Neural cell (in vitro differentiated cells): Measurements from ENCODE around the gene RHOA. TPM values are rescaled to one million over a fixed set of nuclear protein-coding genes. Genes with fewer than 3 reads are reported as not detected.

Experiments used
- H2AFZ ChIP-seq: fragments of 200-600, 300-800 bp; sonication (generic), shearing (Covaris generic); 2 replicates; pipeline ENCODE4 v1.6.0; 2014; ENCODE audit warnings: low read depth, mild to moderate bottlenecking, antibody characterized with exemption, low read length, moderate library complexity
- H3F3A ChIP-seq: fragments of 200-600 bp; shearing (Covaris generic); 2 replicates; pipeline ENCODE4 v1.6.1; 2016; ENCODE audit warnings: mild to moderate bottlenecking, moderate library complexity, mixed read lengths, antibody characterized with exemption, low read length; ENCODE audit not compliant: insufficient read depth, poor library complexity, severe bottlenecking
- H3K27ac ChIP-seq: fragments of 200-600, 300-800 bp; sonication (generic), shearing (Covaris generic); 2 replicates; pipeline ENCODE4 v1.5.1; 2014; ENCODE audit warnings: mild to moderate bottlenecking, low read length, moderate library complexity
- H3K27me3 ChIP-seq: fragments of 300-800, 200-600 bp; sonication (generic), shearing (Covaris generic); 2 replicates; pipeline ENCODE4 v1.6.0; 2014; ENCODE audit warnings: mild to moderate bottlenecking, low read depth, low read length, moderate library complexity; ENCODE audit not compliant: insufficient read depth
- H3K36me3 ChIP-seq: fragments of 300-800, 200-600 bp; sonication (generic), shearing (Covaris generic); 2 replicates; pipeline ENCODE4 v1.5.1; 2014; ENCODE audit warnings: mild to moderate bottlenecking, antibody characterized with exemption, low read length, moderate library complexity; ENCODE audit not compliant: insufficient read depth
- H3K4me2 ChIP-seq: fragments of 300-800, 200-600 bp; sonication (generic), shearing (Covaris generic); 2 replicates; pipeline ENCODE4 v1.6.0; 2014; ENCODE audit warnings: mild to moderate bottlenecking, low read length
- H3K4me3 ChIP-seq: fragments of 300-800, 200-600 bp; sonication (generic), shearing (Covaris generic); 2 replicates; pipeline ENCODE4 v1.5.1; 2014; ENCODE audit warnings: mild to moderate bottlenecking, low read length, moderate library complexity
- H3K79me2 ChIP-seq: fragments of 200-600 bp; shearing (Covaris generic); replicated peaks from 2 replicates; pipeline ENCODE4 v1.6.0; 2014; ENCODE audit warnings: mild to moderate bottlenecking, low read length, moderate library complexity; ENCODE audit not compliant: insufficient read depth
- H3K9ac ChIP-seq: fragments of 300-800, 200-600 bp; sonication (generic), shearing (Covaris generic); 2 replicates; pipeline ENCODE4 v1.6.1; 2016; ENCODE audit warnings: mild to moderate bottlenecking, low read length, mixed read lengths
- H3K9me2 ChIP-seq: fragments of 200-600 bp; shearing (Covaris generic); 2 replicates; pipeline ENCODE4 v1.6.1; 2016; ENCODE audit warnings: mild to moderate bottlenecking, low read length, mixed read lengths; ENCODE audit not compliant: insufficient read depth
- H3K9me3 ChIP-seq: fragments of 200-600, 300-800 bp; sonication (generic), shearing (Covaris generic); 2 replicates; pipeline ENCODE4 v1.6.1; 2016; ENCODE audit warnings: mild to moderate bottlenecking, mixed run types, low read length, moderate library complexity, mixed read lengths
- H4K20me1 ChIP-seq: fragments of 200-600 bp; shearing (Covaris generic); 2 replicates; pipeline ENCODE4 v1.6.1; 2016; ENCODE audit warnings: mild to moderate bottlenecking, mixed run types; ENCODE audit not compliant: insufficient read depth
- CTCF ChIP-seq: fragments of 450-650 bp; IDR thresholded peaks from 2 replicates; pipeline ENCODE4 v1.5.1; 2014; ENCODE audit warnings: antibody characterized with exemption, mild to moderate bottlenecking, moderate library complexity; ENCODE audit not compliant: poor library complexity, severe bottlenecking
- EP300 ChIP-seq: fragments of 450-650 bp; conservative IDR thresholded peaks from 2 replicates; pipeline ENCODE4 v1.6.1; 2014; ENCODE audit warnings: antibody characterized with exemption, mild to moderate bottlenecking, moderate library complexity; ENCODE audit not compliant: poor library complexity, severe bottlenecking
- EZH2 ChIP-seq: fragments of 200-600, 300-800 bp; shearing (Covaris generic), sonication (generic); IDR thresholded peaks from 2 replicates; pipeline ENCODE4 v1.6.1; 2014; ENCODE audit warnings: antibody characterized with exemption, low read length, borderline replicate concordance, mild to moderate bottlenecking; ENCODE audit not compliant: insufficient read depth, poor library complexity, severe bottlenecking
- MXI1 ChIP-seq: fragments of 450-650 bp; conservative IDR thresholded peaks from 2 replicates; pipeline ENCODE4 v1.6.1; 2014; ENCODE audit warnings: antibody characterized with exemption, mild to moderate bottlenecking; ENCODE audit not compliant: poor library complexity, severe bottlenecking
- POLR2AphosphoS5 ChIP-seq: IDR thresholded peaks from 2 replicates; pipeline ENCODE4 v1.6.1; 2012
- RAD21 ChIP-seq: fragments of 450-650 bp; conservative IDR thresholded peaks from 2 replicates; pipeline ENCODE4 v1.6.1; 2014; ENCODE audit warnings: antibody characterized with exemption, mild to moderate bottlenecking, moderate library complexity
- SMC3 ChIP-seq: fragments of 450-650 bp; conservative IDR thresholded peaks from 2 replicates; pipeline ENCODE4 v1.6.1; 2014; ENCODE audit warnings: antibody characterized with exemption, mild to moderate bottlenecking, moderate library complexity; ENCODE audit not compliant: poor library complexity
- TAF1 ChIP-seq: IDR thresholded peaks from 2 replicates; pipeline ENCODE4 v1.6.1; 2012; ENCODE audit warnings: low read depth
- polyA plus RNA-seq: library from polyadenylated mRNA; depleted of rRNA; stranded (reverse); fragments of >200 nt; gene quantifications from 2 replicates; pipeline ENCODE4 v1.2.3, GENCODE V29; 2014
- TF ChIP-seq, protein P1 (sequence below): IDR thresholded peaks from 2 replicates; pipeline ENCODE4 v1.6.1; 2012; ENCODE audit warnings: borderline replicate concordance

The RHOA gene
- polyA plus RNA-seq, 1 donor from 2014 or later, result 159 TPM

DNA sequence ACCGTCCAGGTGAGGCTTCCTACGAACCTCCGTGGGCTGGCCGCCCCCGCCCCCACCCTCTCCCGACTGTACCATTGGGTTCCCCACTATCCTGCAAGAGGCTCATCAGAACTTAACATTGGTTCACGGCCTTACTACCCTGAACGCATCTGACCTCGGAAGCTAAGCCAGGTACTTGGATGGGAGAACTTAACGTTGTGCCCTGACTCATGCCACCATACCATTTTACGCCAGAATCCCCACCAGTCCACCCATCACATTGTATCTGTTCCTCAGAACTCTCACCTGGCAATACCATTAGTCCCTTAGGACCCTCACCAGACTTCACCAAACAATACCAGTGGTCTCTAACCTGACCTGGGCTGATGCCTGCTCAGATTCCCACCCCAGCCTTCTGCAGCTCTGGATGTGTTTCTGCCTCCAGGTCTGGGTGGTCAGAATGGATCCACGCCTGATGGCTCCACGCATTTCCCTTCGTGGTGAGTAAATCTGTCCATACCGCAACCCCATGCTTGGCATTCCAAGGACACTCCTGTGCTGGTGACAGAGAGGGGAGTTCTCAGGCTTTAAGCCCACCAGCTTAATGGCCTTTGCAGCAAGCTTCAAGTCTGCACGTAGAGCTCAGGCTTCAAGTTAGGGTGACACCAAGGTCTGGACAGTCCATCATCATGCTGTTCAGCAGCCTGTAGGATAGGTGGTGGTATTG is 1.0 kb upstream of the RHOA start:
- peaks cover 36% of the 10 kb centered on the region for H3K79me2 ChIP-seq
- H3K36me3 ChIP-seq, result no peaks in the 10 kb centered on the region
- H3K4me3 ChIP-seq, result peak overlapping the region; percentile 73
- H3K27me3 ChIP-seq, result no peaks in the 10 kb centered on the region
- peak overlapping the region; percentile 43 for H3K4me2 ChIP-seq
- H4K20me1 ChIP-seq, result peaks cover 7% of the 10 kb centered on the region
- H3K27ac ChIP-seq, result peak overlapping the region; percentile 84
- H3K9me2 ChIP-seq, result no peaks in the 10 kb centered on the region
- H3K9ac ChIP-seq, result peak overlapping the region; percentile 77
- H3K9me3 ChIP-seq, result no peaks in the 10 kb centered on the region
- TF ChIP-seq CTCF, result no peak
- TF ChIP-seq SMC3, result no peak
- TF ChIP-seq EZH2, result no peak
- TF ChIP-seq, protein P1, sequence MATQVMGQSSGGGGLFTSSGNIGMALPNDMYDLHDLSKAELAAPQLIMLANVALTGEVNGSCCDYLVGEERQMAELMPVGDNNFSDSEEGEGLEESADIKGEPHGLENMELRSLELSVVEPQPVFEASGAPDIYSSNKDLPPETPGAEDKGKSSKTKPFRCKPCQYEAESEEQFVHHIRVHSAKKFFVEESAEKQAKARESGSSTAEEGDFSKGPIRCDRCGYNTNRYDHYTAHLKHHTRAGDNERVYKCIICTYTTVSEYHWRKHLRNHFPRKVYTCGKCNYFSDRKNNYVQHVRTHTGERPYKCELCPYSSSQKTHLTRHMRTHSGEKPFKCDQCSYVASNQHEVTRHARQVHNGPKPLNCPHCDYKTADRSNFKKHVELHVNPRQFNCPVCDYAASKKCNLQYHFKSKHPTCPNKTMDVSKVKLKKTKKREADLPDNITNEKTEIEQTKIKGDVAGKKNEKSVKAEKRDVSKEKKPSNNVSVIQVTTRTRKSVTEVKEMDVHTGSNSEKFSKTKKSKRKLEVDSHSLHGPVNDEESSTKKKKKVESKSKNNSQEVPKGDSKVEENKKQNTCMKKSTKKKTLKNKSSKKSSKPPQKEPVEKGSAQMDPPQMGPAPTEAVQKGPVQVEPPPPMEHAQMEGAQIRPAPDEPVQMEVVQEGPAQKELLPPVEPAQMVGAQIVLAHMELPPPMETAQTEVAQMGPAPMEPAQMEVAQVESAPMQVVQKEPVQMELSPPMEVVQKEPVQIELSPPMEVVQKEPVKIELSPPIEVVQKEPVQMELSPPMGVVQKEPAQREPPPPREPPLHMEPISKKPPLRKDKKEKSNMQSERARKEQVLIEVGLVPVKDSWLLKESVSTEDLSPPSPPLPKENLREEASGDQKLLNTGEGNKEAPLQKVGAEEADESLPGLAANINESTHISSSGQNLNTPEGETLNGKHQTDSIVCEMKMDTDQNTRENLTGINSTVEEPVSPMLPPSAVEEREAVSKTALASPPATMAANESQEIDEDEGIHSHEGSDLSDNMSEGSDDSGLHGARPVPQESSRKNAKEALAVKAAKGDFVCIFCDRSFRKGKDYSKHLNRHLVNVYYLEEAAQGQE, result no peak
- TF ChIP-seq POLR2AphosphoS5, result no peak
- no peak for TF ChIP-seq RAD21
- TF ChIP-seq TAF1, result no peak
- no peak for TF ChIP-seq MXI1
- TF ChIP-seq EP300, result no peak
- no peaks in the 10 kb centered on the region for H3F3A ChIP-seq
- H2AFZ ChIP-seq, result peak overlapping the region; percentile 78

DNA sequence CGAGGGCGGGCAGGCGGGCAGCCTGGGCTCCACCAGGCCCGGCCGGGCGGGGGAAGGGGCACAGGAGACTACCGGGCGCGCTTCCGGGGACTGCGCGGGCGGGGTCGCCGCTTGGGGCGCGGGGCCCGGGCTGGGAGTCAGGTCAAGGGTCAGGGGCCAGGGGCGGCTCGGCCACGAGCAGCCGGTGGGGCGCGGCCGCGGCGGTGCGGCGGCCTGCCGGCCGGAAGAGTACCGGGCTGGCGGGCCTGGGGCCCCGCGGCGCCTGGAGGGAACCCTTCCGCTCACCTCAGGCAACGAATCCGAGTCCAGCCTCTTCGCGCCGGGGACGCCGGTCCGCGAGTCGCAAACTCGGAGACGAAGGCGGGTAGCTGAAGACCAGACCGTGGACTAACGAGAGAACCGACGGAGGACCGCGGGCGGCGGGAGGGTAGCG is 225 bp downstream of the RHOA start:
- Histone ChIP-seq H3K9ac (peak overlapping the region; percentile 85), H3K9me3 (no peaks in the 10 kb centered on the region), H3K27me3 (no peaks in the 10 kb centered on the region), H3K4me3 (peak overlapping the region; percentile 73), H3K27ac (peak overlapping the region; percentile 80), H3K9me2 (no peaks in the 10 kb centered on the region), H2AFZ (no peak overlapping the region), H3K79me2 (peaks cover 48% of the 10 kb centered on the region), H3F3A (no peaks in the 10 kb centered on the region), H4K20me1 (peaks cover 7% of the 10 kb centered on the region), H3K4me2 (no peak overlapping the region), H3K36me3 (no peaks in the 10 kb centered on the region)
- TF ChIP-seq SMC3 (no peak), EP300 (no peak), CTCF (peak; percentile 20), TAF1 (no peak), RAD21 (peak; percentile 12), EZH2 (no peak), POLR2AphosphoS5 (peak; percentile 72), MXI1 (no peak)
- TF ChIP-seq, protein P1, result peak; percentile 31
